Left forelimb (tissue), 1 donor: ENCODE results near the gene PSAP.

Experiments used
- DNase-seq: peaks from one replicate; pipeline ENCODE4 v3.0.0-alpha.2; 2018; ENCODE audit warnings: low spot score

Gene PSAP

GRCh38 chr10:71844695-71845094 is 6.4 kb downstream of the PSAP start:
- no peak for DNase-seq

GRCh38 chr10:71844084-71844483 is 7.0 kb downstream of the PSAP start:
- no peak for DNase-seq

- no peak for DNase-seq
These were observed 8.0 kb downstream of the PSAP start for GRCh38 chr10:71842856-71843686.

GRCh38 chr10:71842422-71842821 is 8.6 kb downstream of the PSAP start:
- DNase-seq: no peak

- no peak for DNase-seq
These were observed 10.1 kb downstream of the PSAP start for GRCh38 chr10:71840958-71841335.

- no peak for DNase-seq
These were observed 10.7 kb downstream of the PSAP start for GRCh38 chr10:71840177-71840957.

GRCh38 chr10:71838264-71839211 is 12.5 kb downstream of the PSAP start:
- no peak for DNase-seq

GRCh38 chr10:71837098-71837827 is 13.8 kb downstream of the PSAP start:
- DNase-seq: no peak

- no peak for DNase-seq
These were observed 14.5 kb downstream of the PSAP start for GRCh38 chr10:71836596-71836974.

- no peak for DNase-seq
These were observed 15.1 kb downstream of the PSAP start for GRCh38 chr10:71835671-71836595.

- DNase-seq: no peak
These were observed 16.7 kb downstream of the PSAP start for GRCh38 chr10:71834343-71834674.

- DNase-seq: no peak
These were observed 17.4 kb downstream of the PSAP start for GRCh38 chr10:71833451-71834342.

- no peak for DNase-seq
These were observed 18.1 kb downstream of the PSAP start for GRCh38 chr10:71832967-71833366.

- DNase-seq: no peak
These were observed 19.2 kb downstream of the PSAP start for GRCh38 chr10:71831646-71832552.

- no peak for DNase-seq
These were observed 20.3 kb downstream of the PSAP start for GRCh38 chr10:71830726-71831125.

GRCh38 chr10:71829896-71830295 is 21.2 kb downstream of the PSAP start:
- DNase-seq: no peak

- no peak for DNase-seq
These were observed 21.9 kb downstream of the PSAP start for GRCh38 chr10:71829171-71829570.

GRCh38 chr10:71828702-71829101 is 22.3 kb downstream of the PSAP start:
- no peak for DNase-seq
